WTC11 (cell line): ENCODE measurements around the gene FAM110A. TPM values are rescaled to one million over a fixed set of nuclear protein-coding genes. Genes with fewer than 3 reads are reported as not detected.

Source experiments
- ATAC-seq: fragments of 200-7000 bp; cut with Tn5 transposase; 2 replicates; pipeline ENCODE4 v1.10.0; 2021; ENCODE audit warnings: mild to moderate bottlenecking, moderate library complexity
- CTCF ChIA-PET: fragments of 300-600 bp; sonication (Branson Sonifier 250); formaldehyde crosslinking; loops from one replicate; lab custom pipeline; 2021; ENCODE audit warnings: antibody characterized with exemption; lab: Charles Lee
- POLR2A ChIA-PET: fragments of 350-600 bp; sonication (Branson Sonifier 250); formaldehyde crosslinking; loops from one replicate; lab custom pipeline; 2021; ENCODE audit warnings: antibody characterized with exemption; lab: Charles Lee
- DNase-seq: peaks from one replicate; pipeline ENCODE4 v3.0.0; 2021; ENCODE audit warnings: low spot score
- H3K27ac Mint-ChIP-seq: 2 replicates; pipeline ENCODE4 v1.8.0; 2021; ENCODE audit warnings: mixed read lengths
- H3K27me3 Mint-ChIP-seq: 2 replicates; pipeline ENCODE4 v1.8.0; 2021; ENCODE audit warnings: low read depth, mild to moderate bottlenecking, moderate library complexity, mixed read lengths
- H3K36me3 Mint-ChIP-seq: 2 replicates; pipeline ENCODE4 v1.8.0; 2021; ENCODE audit warnings: mixed read lengths
- H3K4me1 Mint-ChIP-seq: 2 replicates; pipeline ENCODE4 v1.8.0; 2022; ENCODE audit warnings: mixed read lengths
- H3K4me3 Mint-ChIP-seq: 2 replicates; pipeline ENCODE4 v1.8.0; 2021; ENCODE audit warnings: mild to moderate bottlenecking, moderate library complexity, mixed read lengths
- H3K9me3 Mint-ChIP-seq: 2 replicates; pipeline ENCODE4 v1.8.0; 2021; ENCODE audit warnings: mixed read lengths
- ARID4B ChIP-seq: sonication (generic); formaldehyde crosslinking; IDR thresholded peaks from 2 replicates; pipeline ENCODE4 v1.8.0; 2023; ENCODE audit warnings: missing genetic modification reagents, mild to moderate bottlenecking, borderline replicate concordance
- CREB1 ChIP-seq: sonication (generic); formaldehyde crosslinking; IDR thresholded peaks from 2 replicates; pipeline ENCODE4 v1.8.0; 2023; ENCODE audit warnings: mild to moderate bottlenecking, missing genetic modification reagents
- E2F4 ChIP-seq: sonication (generic); formaldehyde crosslinking; IDR thresholded peaks from 2 replicates; pipeline ENCODE4 v1.8.1; 2022; ENCODE audit warnings: low read depth, mild to moderate bottlenecking, moderate library complexity, missing genetic modification reagents, borderline replicate concordance
- FOXJ3 ChIP-seq: sonication (generic); formaldehyde crosslinking; IDR thresholded peaks from 2 replicates; pipeline ENCODE4 v1.9.0; 2021; ENCODE audit warnings: missing genetic modification reagents, mild to moderate bottlenecking, borderline replicate concordance
- JAZF1 ChIP-seq: fragments of 250-450 bp; sonication (Bioruptor Pico); IDR thresholded peaks from 2 replicates; pipeline ENCODE4 v1.9.0; 2021; ENCODE audit warnings: moderate library complexity, mild to moderate bottlenecking, inconsistent platforms
- MYBL2 ChIP-seq: sonication (generic); formaldehyde crosslinking; IDR thresholded peaks from 2 replicates; pipeline ENCODE4 v1.8.1; 2023; ENCODE audit warnings: mild to moderate bottlenecking, moderate library complexity, missing genetic modification reagents
- NR1H2 ChIP-seq: sonication (generic); formaldehyde crosslinking; IDR thresholded peaks from 2 replicates; pipeline ENCODE4 v1.9.0; 2021; ENCODE audit warnings: mild to moderate bottlenecking, moderate library complexity, missing genetic modification reagents
- RORB ChIP-seq: fragments of 250-450 bp; sonication (Bioruptor Pico); IDR thresholded peaks from 2 replicates; pipeline ENCODE4 v1.9.0; 2021; ENCODE audit warnings: mild to moderate bottlenecking
- SP1 ChIP-seq: sonication (generic); formaldehyde crosslinking; conservative IDR thresholded peaks from 2 replicates; pipeline ENCODE4 v1.8.1; 2022; ENCODE audit warnings: missing genetic modification reagents
- TP53 ChIP-seq: sonication (generic); formaldehyde crosslinking; IDR thresholded peaks from 2 replicates; pipeline ENCODE4 v1.8.1; 2023; ENCODE audit warnings: mild to moderate bottlenecking, missing genetic modification reagents
- ZBTB21 ChIP-seq: sonication (generic); formaldehyde crosslinking; IDR thresholded peaks from 2 replicates; pipeline ENCODE4 v1.8.1; 2023; ENCODE audit warnings: mild to moderate bottlenecking, missing genetic modification reagents, borderline replicate concordance
- ZBTB43 ChIP-seq: sonication (generic); formaldehyde crosslinking; IDR thresholded peaks from 2 replicates; pipeline ENCODE4 v1.8.1; 2023; ENCODE audit warnings: mild to moderate bottlenecking, missing genetic modification reagents
- ZNF219 ChIP-seq: sonication (generic); formaldehyde crosslinking; IDR thresholded peaks from 2 replicates; pipeline ENCODE4 v1.8.0; 2023; ENCODE audit warnings: missing genetic modification reagents, mild to moderate bottlenecking, borderline replicate concordance
- ZNF396 ChIP-seq: fragments of 250-450 bp; sonication (Bioruptor Pico); IDR thresholded peaks from 2 replicates; pipeline ENCODE4 v1.8.0; 2021; ENCODE audit warnings: mild to moderate bottlenecking, moderate library complexity, borderline replicate concordance
- ZSCAN18 ChIP-seq: fragments of 250-450 bp; sonication (Bioruptor Pico); IDR thresholded peaks from 2 replicates; pipeline ENCODE4 v2.1.2; 2022; ENCODE audit warnings: mild to moderate bottlenecking, moderate library complexity
- total RNA-seq: library from RNA; stranded (reverse); gene quantifications from 3 replicates; pipeline ENCODE4 v1.2.3, GENCODE V29; 2021
- TF ChIP-seq, protein P1 (sequence below): sonication (generic); formaldehyde crosslinking; IDR thresholded peaks from 2 replicates; pipeline ENCODE4 v1.8.1; 2023; ENCODE audit warnings: mild to moderate bottlenecking, moderate library complexity, missing genetic modification reagents
- TF ChIP-seq, protein P2 (sequence below): sonication (generic); formaldehyde crosslinking; IDR thresholded peaks from 2 replicates; pipeline ENCODE4 v1.8.0; 2022; ENCODE audit warnings: mild to moderate bottlenecking, missing genetic modification reagents
- TF ChIP-seq, protein P3 (sequence below): fragments of 250-450 bp; sonication (Bioruptor Pico); IDR thresholded peaks from 2 replicates; pipeline ENCODE4 v1.9.0; 2021; ENCODE audit warnings: mild to moderate bottlenecking

FAM110A gene
- total RNA-seq, 1 experiment from 2014 or later = 18.8 TPM

DNA sequence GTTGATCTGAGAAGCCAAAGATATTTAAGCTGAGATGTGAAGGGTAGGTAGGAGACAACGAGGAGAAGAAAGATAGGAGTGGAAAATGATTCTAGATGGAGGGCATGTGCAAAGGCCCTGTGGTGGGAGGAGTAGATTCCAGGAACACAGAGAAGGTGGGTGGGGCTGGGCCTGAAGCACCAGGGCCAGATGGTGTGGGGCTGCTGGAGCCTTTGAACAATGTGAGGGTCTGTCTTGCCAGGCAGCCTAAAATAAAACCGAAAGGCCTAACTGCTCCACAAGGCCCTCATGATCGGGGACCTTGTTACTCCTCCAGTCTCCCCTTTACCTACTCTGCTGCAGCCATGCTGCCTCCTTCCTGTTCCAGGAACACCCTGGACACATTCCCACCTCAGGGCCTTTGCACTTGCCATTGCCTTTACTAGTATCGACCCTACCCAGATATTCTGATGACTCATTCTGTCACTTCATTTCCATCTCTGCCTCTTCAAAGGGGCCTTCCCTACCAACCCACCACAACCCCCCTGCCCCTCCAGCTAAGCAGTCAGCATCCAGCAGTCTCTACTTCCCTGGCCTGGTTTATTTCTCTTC lies 20.0 kb downstream of the FAM110A start:
- TF ChIP-seq ZSCAN18 (CRISPR knock-in tag) (no peak), MYBL2 (no peak), SP1 (no peak), CREB1 (CRISPR knock-in tag) (no peak), RORB (CRISPR knock-in tag) (no peak), FOXJ3 (no peak), E2F4 (CRISPR knock-in tag) (no peak), NR1H2 (CRISPR knock-in tag) (no peak), ZNF219 (CRISPR knock-in tag) (no peak), JAZF1 (CRISPR knock-in tag) (no peak), ZNF396 (CRISPR knock-in tag) (no peak)
- TF ChIP-seq, protein P1, sequence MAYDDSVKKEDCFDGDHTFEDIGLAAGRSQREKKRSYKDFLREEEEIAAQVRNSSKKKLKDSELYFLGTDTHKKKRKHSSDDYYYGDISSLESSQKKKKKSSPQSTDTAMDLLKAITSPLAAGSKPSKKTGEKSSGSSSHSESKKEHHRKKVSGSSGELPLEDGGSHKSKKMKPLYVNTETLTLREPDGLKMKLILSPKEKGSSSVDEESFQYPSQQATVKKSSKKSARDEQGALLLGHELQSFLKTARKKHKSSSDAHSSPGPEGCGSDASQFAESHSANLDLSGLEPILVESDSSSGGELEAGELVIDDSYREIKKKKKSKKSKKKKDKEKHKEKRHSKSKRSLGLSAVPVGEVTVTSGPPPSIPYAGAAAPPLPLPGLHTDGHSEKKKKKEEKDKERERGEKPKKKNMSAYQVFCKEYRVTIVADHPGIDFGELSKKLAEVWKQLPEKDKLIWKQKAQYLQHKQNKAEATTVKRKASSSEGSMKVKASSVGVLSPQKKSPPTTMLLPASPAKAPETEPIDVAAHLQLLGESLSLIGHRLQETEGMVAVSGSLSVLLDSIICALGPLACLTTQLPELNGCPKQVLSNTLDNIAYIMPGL (CRISPR knock-in tag) = no peak
- TF ChIP-seq, protein P2, sequence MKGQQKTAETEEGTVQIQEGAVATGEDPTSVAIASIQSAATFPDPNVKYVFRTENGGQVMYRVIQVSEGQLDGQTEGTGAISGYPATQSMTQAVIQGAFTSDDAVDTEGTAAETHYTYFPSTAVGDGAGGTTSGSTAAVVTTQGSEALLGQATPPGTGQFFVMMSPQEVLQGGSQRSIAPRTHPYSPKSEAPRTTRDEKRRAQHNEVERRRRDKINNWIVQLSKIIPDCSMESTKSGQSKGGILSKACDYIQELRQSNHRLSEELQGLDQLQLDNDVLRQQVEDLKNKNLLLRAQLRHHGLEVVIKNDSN = no peak
- no peak for DNase-seq
- ATAC-seq = no peak
- Mint-ChIP-seq H3K9me3 (no peaks in the 10 kb centered on the region), H3K4me3 (no peak overlapping the region), H3K27ac (no peak overlapping the region), H3K36me3 (no peaks in the 10 kb centered on the region), H3K4me1 (no peaks in the 10 kb centered on the region), H3K27me3 (no peaks in the 10 kb centered on the region)
- ChIA-PET CTCF (interaction anchor here (1.2 kb wide), 1 partner anchor 20 kb away, joined by 5 read pairs; no protein-coding TSS in a partner anchor), POLR2A (interaction anchor here (0.5 kb wide), 1 partner anchor 25 kb away, joined by 3 read pairs; no protein-coding TSS in a partner anchor)

GRCh38 chr20:854601-855000 lies 21.1 kb downstream of the FAM110A start:
- no peaks in the 10 kb centered on the region for H3K4me1 Mint-ChIP-seq
- ATAC-seq (no peak), DNase-seq (no peak)
- POLR2A ChIA-PET = no interaction called here
- CTCF ChIA-PET = interaction anchor here (0.7 to 1.2 kb wide), 3 partner anchors 18 to 36 kb away, joined by 3 to 5 read pairs (median 3); no protein-coding TSS in a partner anchor
- no peaks in the 10 kb centered on the region for H3K27me3 Mint-ChIP-seq
- H3K36me3 Mint-ChIP-seq = no peaks in the 10 kb centered on the region
- no peak overlapping the region for H3K27ac Mint-ChIP-seq
- H3K4me3 Mint-ChIP-seq = no peak overlapping the region
- no peaks in the 10 kb centered on the region for H3K9me3 Mint-ChIP-seq
- TF ChIP-seq TP53 (CRISPR knock-in tag) (no peak), ZSCAN18 (CRISPR knock-in tag) (no peak), ZBTB43 (CRISPR knock-in tag) (no peak), ARID4B (no peak), ZBTB21 (CRISPR knock-in tag) (no peak)
- TF ChIP-seq, protein P3, sequence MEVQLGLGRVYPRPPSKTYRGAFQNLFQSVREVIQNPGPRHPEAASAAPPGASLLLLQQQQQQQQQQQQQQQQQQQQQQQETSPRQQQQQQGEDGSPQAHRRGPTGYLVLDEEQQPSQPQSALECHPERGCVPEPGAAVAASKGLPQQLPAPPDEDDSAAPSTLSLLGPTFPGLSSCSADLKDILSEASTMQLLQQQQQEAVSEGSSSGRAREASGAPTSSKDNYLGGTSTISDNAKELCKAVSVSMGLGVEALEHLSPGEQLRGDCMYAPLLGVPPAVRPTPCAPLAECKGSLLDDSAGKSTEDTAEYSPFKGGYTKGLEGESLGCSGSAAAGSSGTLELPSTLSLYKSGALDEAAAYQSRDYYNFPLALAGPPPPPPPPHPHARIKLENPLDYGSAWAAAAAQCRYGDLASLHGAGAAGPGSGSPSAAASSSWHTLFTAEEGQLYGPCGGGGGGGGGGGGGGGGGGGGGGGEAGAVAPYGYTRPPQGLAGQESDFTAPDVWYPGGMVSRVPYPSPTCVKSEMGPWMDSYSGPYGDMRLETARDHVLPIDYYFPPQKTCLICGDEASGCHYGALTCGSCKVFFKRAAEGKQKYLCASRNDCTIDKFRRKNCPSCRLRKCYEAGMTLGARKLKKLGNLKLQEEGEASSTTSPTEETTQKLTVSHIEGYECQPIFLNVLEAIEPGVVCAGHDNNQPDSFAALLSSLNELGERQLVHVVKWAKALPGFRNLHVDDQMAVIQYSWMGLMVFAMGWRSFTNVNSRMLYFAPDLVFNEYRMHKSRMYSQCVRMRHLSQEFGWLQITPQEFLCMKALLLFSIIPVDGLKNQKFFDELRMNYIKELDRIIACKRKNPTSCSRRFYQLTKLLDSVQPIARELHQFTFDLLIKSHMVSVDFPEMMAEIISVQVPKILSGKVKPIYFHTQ = no peak
